Lower lobe of right lung (tissue), 2 donors: ENCODE data around the gene MLN. TPM values are rescaled to one million over a fixed set of nuclear protein-coding genes. Genes with fewer than 3 reads are reported as not detected.
A peak's percentile ranks its signal among the peaks of the same experiment; 100 is the strongest.

Source experiments
- ATAC-seq, 2 donors: fragments of 200-7000 bp; cut with Tn5 transposase; one replicate each; pipeline ENCODE4 v1.9.1; 2020 to 2022; ENCODE audit warnings: mild to moderate bottlenecking in 2 of 2, moderate library complexity in 2 of 2
- DNase-seq: peaks from one replicate; pipeline ENCODE4 v3.0.0-alpha.2; 2020
- H3K27ac ChIP-seq: fragments of 200-600 bp; one replicate; pipeline ENCODE4 v1.8.0; 2022
- H3K27me3 ChIP-seq: fragments of 200-600 bp; one replicate; pipeline ENCODE4 v1.8.0; 2022; ENCODE audit warnings: low read depth
- H3K36me3 ChIP-seq: fragments of 200-600 bp; one replicate; pipeline ENCODE4 v1.8.0; 2022; ENCODE audit warnings: mild to moderate bottlenecking
- H3K4me1 ChIP-seq: fragments of 200-600 bp; one replicate; pipeline ENCODE4 v1.8.0; 2022
- H3K4me3 ChIP-seq: fragments of 200-600 bp; one replicate; pipeline ENCODE4 v1.8.0; 2022; ENCODE audit warnings: mild to moderate bottlenecking
- H3K9me3 ChIP-seq: fragments of 200-600 bp; one replicate; pipeline ENCODE4 v1.8.0; 2022
- intact Hi-C: fragments of 100-400 bp; cut with DNase I; formaldehyde crosslinking; loops from one replicate; pipeline ENCODE4 v1.11.0; 2022
- total RNA-seq: library from RNA; stranded (reverse); fragmentation: NEBNext Ultra II Directional; extraction: Animal tissue kit (Norgen Biotek cat#: 25700); gene quantifications from one replicate; pipeline ENCODE4 v1.2.1, GENCODE V29; 2021
- TF ChIP-seq, protein P1 (sequence below): fragments of 200-600 bp; IDR thresholded peaks from one replicate; pipeline ENCODE4 v1.8.0; 2022; ENCODE audit warnings: antibody characterized with exemption, mild to moderate bottlenecking
- donor health status: DM: no; HTN: yes; CAD: no; lungs with severe emphysema.

The MLN gene
- total RNA-seq, 1 donor from 2014 or later: not detected

GRCh38 chr6:33776764-33777163, 27.0 kb downstream of the MLN start:
- peaks cover 18% of the 10 kb centered on the region for H3K4me1 ChIP-seq
- TF ChIP-seq, protein P1, sequence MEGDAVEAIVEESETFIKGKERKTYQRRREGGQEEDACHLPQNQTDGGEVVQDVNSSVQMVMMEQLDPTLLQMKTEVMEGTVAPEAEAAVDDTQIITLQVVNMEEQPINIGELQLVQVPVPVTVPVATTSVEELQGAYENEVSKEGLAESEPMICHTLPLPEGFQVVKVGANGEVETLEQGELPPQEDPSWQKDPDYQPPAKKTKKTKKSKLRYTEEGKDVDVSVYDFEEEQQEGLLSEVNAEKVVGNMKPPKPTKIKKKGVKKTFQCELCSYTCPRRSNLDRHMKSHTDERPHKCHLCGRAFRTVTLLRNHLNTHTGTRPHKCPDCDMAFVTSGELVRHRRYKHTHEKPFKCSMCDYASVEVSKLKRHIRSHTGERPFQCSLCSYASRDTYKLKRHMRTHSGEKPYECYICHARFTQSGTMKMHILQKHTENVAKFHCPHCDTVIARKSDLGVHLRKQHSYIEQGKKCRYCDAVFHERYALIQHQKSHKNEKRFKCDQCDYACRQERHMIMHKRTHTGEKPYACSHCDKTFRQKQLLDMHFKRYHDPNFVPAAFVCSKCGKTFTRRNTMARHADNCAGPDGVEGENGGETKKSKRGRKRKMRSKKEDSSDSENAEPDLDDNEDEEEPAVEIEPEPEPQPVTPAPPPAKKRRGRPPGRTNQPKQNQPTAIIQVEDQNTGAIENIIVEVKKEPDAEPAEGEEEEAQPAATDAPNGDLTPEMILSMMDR: no peak
- H3K27ac ChIP-seq: no peak overlapping the region
- no peaks in the 10 kb centered on the region for H3K27me3 ChIP-seq
- intact Hi-C loops: no loop called here
- no peak overlapping the region for H3K4me3 ChIP-seq
- no peaks in the 10 kb centered on the region for H3K9me3 ChIP-seq
- DNase-seq (no peak), ATAC-seq (no peak)
- H3K36me3 ChIP-seq: peaks cover 99% of the 10 kb centered on the region

GRCh38 chr6:33776186-33776585, 27.6 kb downstream of the MLN start:
- Histone ChIP-seq H3K27me3 (no peaks in the 10 kb centered on the region), H3K36me3 (peaks cover 93% of the 10 kb centered on the region), H3K9me3 (no peaks in the 10 kb centered on the region), H3K4me3 (no peak overlapping the region), H3K4me1 (peaks cover 19% of the 10 kb centered on the region), H3K27ac (no peak overlapping the region)
- intact Hi-C loops: no loop called here
- DNase-seq (no peak), ATAC-seq (no peak)
- TF ChIP-seq, protein P1: no peak

DNA sequence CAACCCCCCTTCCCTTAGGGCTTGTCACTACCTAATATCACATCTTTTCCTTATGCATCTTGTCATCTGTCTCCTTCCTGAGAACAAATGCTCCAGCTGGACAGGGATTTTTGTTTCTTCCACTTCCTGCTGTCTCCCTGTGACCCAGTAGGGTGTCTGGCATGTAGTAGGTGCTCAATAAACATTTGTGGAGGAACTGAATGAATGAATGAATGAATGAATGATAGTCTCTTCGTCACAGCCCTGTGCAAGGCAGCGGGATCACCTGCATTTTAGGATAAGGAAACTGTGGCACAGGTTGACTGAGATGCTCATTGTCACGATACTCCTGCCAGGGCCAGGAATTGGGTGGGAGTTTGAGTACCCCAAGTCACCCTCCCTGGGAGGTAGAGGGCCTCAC, 29.0 kb downstream of the MLN start:
- H3K36me3 ChIP-seq: peaks cover 79% of the 10 kb centered on the region

GRCh38 chr6:33772902-33773472, 30.8 kb downstream of the MLN start:
- no peak overlapping the region for H3K27ac ChIP-seq
- no peak for DNase-seq
- peaks cover 47% of the 10 kb centered on the region for H3K4me1 ChIP-seq
- ATAC-seq: no peak
- H3K27me3 ChIP-seq: no peaks in the 10 kb centered on the region
- peaks cover 61% of the 10 kb centered on the region for H3K36me3 ChIP-seq
- TF ChIP-seq, protein P1: no peak
- H3K9me3 ChIP-seq: no peaks in the 10 kb centered on the region
- no peak overlapping the region for H3K4me3 ChIP-seq
- intact Hi-C loops: no loop called here

More for the DNA sequence above, 29.0 kb downstream of the MLN start:
- Histone ChIP-seq H3K4me3 (no peak overlapping the region), H3K27me3 (no peaks in the 10 kb centered on the region), H3K9me3 (no peaks in the 10 kb centered on the region), H3K4me1 (peaks cover 33% of the 10 kb centered on the region), H3K27ac (no peak overlapping the region)
- DNase-seq (no peak), ATAC-seq (no peak)
- intact Hi-C loops: no loop called here
- TF ChIP-seq, protein P1: no peak

- no peak for DNase-seq
- Histone ChIP-seq H3K36me3 (peaks cover 54% of the 10 kb centered on the region), H3K4me3 (no peak overlapping the region), H3K27me3 (no peaks in the 10 kb centered on the region), H3K9me3 (no peaks in the 10 kb centered on the region), H3K4me1 (peaks cover 47% of the 10 kb centered on the region), H3K27ac (peak overlapping the region; percentile 77)
- no peak for ATAC-seq
- TF ChIP-seq, protein P1: no peak
- intact Hi-C loops: no loop called here
These were observed 31.5 kb downstream of the MLN start for GRCh38 chr6:33772082-33772830.
